ENCODE measurements around the gene NDUFB5.

The NDUFB5 gene

GRCh38 chr3:179672918-179673317, 68.3 kb downstream of the NDUFB5 start:
- Histone ChIP-seq H3K4me3 (ENCODE audit: low read length in 2 of 2) (no peak overlapping the region), H3K9ac (ENCODE audit: low read depth in 1 of 2, low read length in 2 of 2) (no peak overlapping the region), H3K36me3 (ENCODE audit: control insufficient read depth in 2 of 2, insufficient read depth in 2 of 2, low read length in 2 of 2) (no peaks in the 10 kb centered on the region), H3K27ac (ENCODE audit: low read depth in 2 of 2, low read length in 2 of 2) (no peak overlapping the region), H3K4me1 (ENCODE audit: control insufficient read depth in 2 of 2, insufficient read depth in 2 of 2, low read length in 2 of 2) (no peaks in the 10 kb centered on the region), H3K9me3 (ENCODE audit: control insufficient read depth in 2 of 2, low read length in 2 of 2) (no peaks in the 10 kb centered on the region), H3K27me3 (ENCODE audit: control insufficient read depth in 2 of 2, insufficient read depth in 2 of 2, low read length in 2 of 2) (no peaks in the 10 kb centered on the region)

- Histone ChIP-seq H3K36me3 (ENCODE audit: control insufficient read depth in 2 of 2, insufficient read depth in 2 of 2, low read length in 2 of 2) (no peaks in the 10 kb centered on the region), H3K9me3 (ENCODE audit: control insufficient read depth in 2 of 2, low read length in 2 of 2) (no peaks in the 10 kb centered on the region), H3K27me3 (ENCODE audit: control insufficient read depth in 2 of 2, insufficient read depth in 2 of 2, low read length in 2 of 2) (no peaks in the 10 kb centered on the region), H3K4me3 (ENCODE audit: low read length in 2 of 2) (no peak overlapping the region), H3K9ac (ENCODE audit: low read depth in 1 of 2, low read length in 2 of 2) (no peak overlapping the region), H3K4me1 (ENCODE audit: control insufficient read depth in 2 of 2, insufficient read depth in 2 of 2, low read length in 2 of 2) (no peaks in the 10 kb centered on the region), H3K27ac (ENCODE audit: low read depth in 2 of 2, low read length in 2 of 2) (no peak overlapping the region)
Observed at GRCh38 chr3:179673523-179673922, 68.9 kb downstream of the NDUFB5 start.

- H3K36me3 ChIP-seq (ENCODE audit: control insufficient read depth in 2 of 2, insufficient read depth in 2 of 2, low read length in 2 of 2) = no peaks in the 10 kb centered on the region
- no peaks in the 10 kb centered on the region for H3K27me3 ChIP-seq (ENCODE audit: control insufficient read depth in 2 of 2, insufficient read depth in 2 of 2, low read length in 2 of 2)
- no peak overlapping the region for H3K4me3 ChIP-seq (ENCODE audit: low read length in 2 of 2)
- no peak overlapping the region for H3K27ac ChIP-seq (ENCODE audit: low read depth in 2 of 2, low read length in 2 of 2)
- H3K9me3 ChIP-seq (ENCODE audit: control insufficient read depth in 2 of 2, low read length in 2 of 2) = no peaks in the 10 kb centered on the region
- no peak overlapping the region for H3K9ac ChIP-seq (ENCODE audit: low read depth in 1 of 2, low read length in 2 of 2)
- no peaks in the 10 kb centered on the region for H3K4me1 ChIP-seq (ENCODE audit: control insufficient read depth in 2 of 2, insufficient read depth in 2 of 2, low read length in 2 of 2)
Observed at GRCh38 chr3:179676081-179676480, 71.5 kb downstream of the NDUFB5 start.

Data from mucosa of rectum (tissue), 2 donors.